ENCODE measurements around the gene FHIP1A.

FHIP1A gene

GRCh38 chr4:151430740-151431457 lies 21.9 kb downstream of the FHIP1A start:
- Histone ChIP-seq H3K9ac (no peak overlapping the region), H3K4me1 (no peaks in the 10 kb centered on the region), H3K4me3 (no peak overlapping the region), H3K4me2 (no peak overlapping the region), H3K36me3 (no peaks in the 10 kb centered on the region), H3K27ac (no peak overlapping the region), H4K20me1 (no peaks in the 10 kb centered on the region), H3K27me3 (no peaks in the 10 kb centered on the region), H3K9me3 (no peaks in the 10 kb centered on the region)
- no peak for TF ChIP-seq Cebpa-rat (IDR thresholded peaks at IDR 0.05)

- Histone ChIP-seq H3K27me3 (no peaks in the 10 kb centered on the region), H3K4me3 (no peak overlapping the region), H3K4me1 (no peaks in the 10 kb centered on the region), H4K20me1 (no peaks in the 10 kb centered on the region), H3K9ac (no peak overlapping the region), H3K27ac (no peak overlapping the region), H3K36me3 (no peaks in the 10 kb centered on the region), H3K4me2 (no peak overlapping the region), H3K9me3 (no peaks in the 10 kb centered on the region)
- TF ChIP-seq Cebpa-rat (IDR thresholded peaks at IDR 0.05) = no peak
Measured at GRCh38 chr4:151431728-151432127, 22.8 kb downstream of the FHIP1A start.

GRCh38 chr4:151432654-151433053 lies 23.7 kb downstream of the FHIP1A start:
- no peak overlapping the region for H3K4me3 ChIP-seq
- no peaks in the 10 kb centered on the region for H3K9me3 ChIP-seq
- H3K36me3 ChIP-seq = no peaks in the 10 kb centered on the region
- no peak overlapping the region for H3K9ac ChIP-seq
- no peaks in the 10 kb centered on the region for H3K4me1 ChIP-seq
- H3K27me3 ChIP-seq = no peaks in the 10 kb centered on the region
- H3K27ac ChIP-seq = no peak overlapping the region
- no peak overlapping the region for H3K4me2 ChIP-seq
- no peaks in the 10 kb centered on the region for H4K20me1 ChIP-seq
- no peak for TF ChIP-seq Cebpa-rat (IDR thresholded peaks at IDR 0.05)

GRCh38 chr4:151434183-151434860 lies 25.3 kb downstream of the FHIP1A start:
- Histone ChIP-seq H3K9ac (no peak overlapping the region), H3K4me3 (no peak overlapping the region), H3K4me2 (no peak overlapping the region), H3K9me3 (no peaks in the 10 kb centered on the region), H3K27ac (no peak overlapping the region), H3K36me3 (no peaks in the 10 kb centered on the region), H3K27me3 (no peaks in the 10 kb centered on the region), H3K4me1 (no peaks in the 10 kb centered on the region), H4K20me1 (no peaks in the 10 kb centered on the region)
- no peak for TF ChIP-seq Cebpa-rat (IDR thresholded peaks at IDR 0.05)

- Histone ChIP-seq H3K4me2 (no peak overlapping the region), H3K27ac (no peak overlapping the region)
- no peak for TF ChIP-seq Cebpa-rat (IDR thresholded peaks at IDR 0.05)
Measured at GRCh38 chr4:151436093-151436518, 27.1 kb downstream of the FHIP1A start.

GRCh38 chr4:151437505-151437904 lies 28.5 kb downstream of the FHIP1A start:
- H3K27me3 ChIP-seq = no peaks in the 10 kb centered on the region
- no peak overlapping the region for H3K4me3 ChIP-seq
- no peaks in the 10 kb centered on the region for H3K36me3 ChIP-seq
- no peaks in the 10 kb centered on the region for H4K20me1 ChIP-seq
- no peak overlapping the region for H3K9ac ChIP-seq
- no peaks in the 10 kb centered on the region for H3K9me3 ChIP-seq
- H3K27ac ChIP-seq = no peak overlapping the region
- no peak overlapping the region for H3K4me2 ChIP-seq
- H3K4me1 ChIP-seq = no peaks in the 10 kb centered on the region
- TF ChIP-seq Cebpa-rat (IDR thresholded peaks at IDR 0.05) = no peak

More at GRCh38 chr4:151436093-151436518, 27.1 kb downstream of the FHIP1A start:
- Histone ChIP-seq H3K9ac (no peak overlapping the region), H4K20me1 (no peaks in the 10 kb centered on the region), H3K4me1 (no peaks in the 10 kb centered on the region), H3K9me3 (no peaks in the 10 kb centered on the region), H3K36me3 (no peaks in the 10 kb centered on the region), H3K4me3 (no peak overlapping the region), H3K27me3 (no peaks in the 10 kb centered on the region)

GRCh38 chr4:151438154-151438553 lies 29.2 kb downstream of the FHIP1A start:
- Histone ChIP-seq H3K4me3 (no peak overlapping the region), H4K20me1 (no peaks in the 10 kb centered on the region), H3K27me3 (no peaks in the 10 kb centered on the region), H3K9ac (no peak overlapping the region), H3K36me3 (no peaks in the 10 kb centered on the region), H3K9me3 (no peaks in the 10 kb centered on the region), H3K27ac (no peak overlapping the region), H3K4me1 (no peaks in the 10 kb centered on the region), H3K4me2 (no peak overlapping the region)
- TF ChIP-seq Cebpa-rat (IDR thresholded peaks at IDR 0.05) = no peak

GRCh38 chr4:151439320-151439719 lies 30.3 kb downstream of the FHIP1A start:
- TF ChIP-seq Cebpa-rat (IDR thresholded peaks at IDR 0.05) = no peak
- H3K4me1 ChIP-seq = no peaks in the 10 kb centered on the region
- H3K9me3 ChIP-seq = no peaks in the 10 kb centered on the region
- H4K20me1 ChIP-seq = no peaks in the 10 kb centered on the region
- H3K9ac ChIP-seq = no peak overlapping the region
- H3K4me2 ChIP-seq = no peak overlapping the region
- no peaks in the 10 kb centered on the region for H3K36me3 ChIP-seq
- H3K27ac ChIP-seq = no peak overlapping the region
- no peaks in the 10 kb centered on the region for H3K27me3 ChIP-seq
- H3K4me3 ChIP-seq = no peak overlapping the region

- Histone ChIP-seq H3K4me3 (no peak overlapping the region), H3K27ac (no peak overlapping the region), H3K4me1 (no peaks in the 10 kb centered on the region), H3K36me3 (no peaks in the 10 kb centered on the region), H3K27me3 (no peaks in the 10 kb centered on the region), H3K9ac (no peak overlapping the region), H4K20me1 (no peaks in the 10 kb centered on the region), H3K4me2 (no peak overlapping the region), H3K9me3 (no peaks in the 10 kb centered on the region)
- TF ChIP-seq Cebpa-rat (IDR thresholded peaks at IDR 0.05) = no peak
Measured at GRCh38 chr4:151442002-151442401, 33.0 kb downstream of the FHIP1A start.

GRCh38 chr4:151443247-151443646 lies 34.3 kb downstream of the FHIP1A start:
- Histone ChIP-seq H3K27me3 (no peaks in the 10 kb centered on the region), H3K4me2 (no peak overlapping the region), H4K20me1 (no peaks in the 10 kb centered on the region), H3K9ac (no peak overlapping the region), H3K4me1 (no peaks in the 10 kb centered on the region), H3K27ac (no peak overlapping the region), H3K36me3 (no peaks in the 10 kb centered on the region), H3K4me3 (no peak overlapping the region), H3K9me3 (no peaks in the 10 kb centered on the region)
- no peak for TF ChIP-seq Cebpa-rat (IDR thresholded peaks at IDR 0.05)

All from BLaER1 (cell line).